ACC112 (cell line): ENCODE results near the gene SYNGAP1.

Source experiments
- H2AFZ ChIP-seq: fragments of 200-600 bp; sonication (generic); one replicate; pipeline ENCODE4 v1.6.0; 2017; ENCODE audit warnings: antibody characterized with exemption, low read length; ENCODE audit not compliant: unreplicated experiment
- H3K27ac ChIP-seq: fragments of 200-600 bp; sonication (generic); 2 replicates; pipeline ENCODE4 v1.5.1; 2014; ENCODE audit warnings: low read depth, mild to moderate bottlenecking, antibody characterized with exemption, low read length, moderate library complexity
- H3K27me3 ChIP-seq: fragments of 200-600 bp; sonication (generic); 2 replicates; pipeline ENCODE4 v1.6.1; 2014; ENCODE audit warnings: mild to moderate bottlenecking, antibody characterized with exemption, low read length, moderate library complexity, mixed read lengths; ENCODE audit not compliant: insufficient read depth
- H3K36me3 ChIP-seq: fragments of 200-600 bp; sonication (generic); 2 replicates; pipeline ENCODE4 v1.6.1; 2016; ENCODE audit warnings: mild to moderate bottlenecking, antibody characterized with exemption, low read length, moderate library complexity, mixed read lengths; ENCODE audit not compliant: insufficient read depth
- H3K4me1 ChIP-seq: fragments of 200-600 bp; sonication (generic); one replicate; pipeline ENCODE4 v1.6.1; 2016; ENCODE audit warnings: low read length, mixed read lengths; ENCODE audit not compliant: insufficient read depth, unreplicated experiment, control insufficient read depth
- H3K4me3 ChIP-seq: fragments of 200-600 bp; sonication (generic); 2 replicates; pipeline ENCODE4 v1.5.1; 2014; ENCODE audit warnings: mild to moderate bottlenecking, low read depth, low read length
- H3K79me2 ChIP-seq: fragments of 200-600 bp; sonication (generic); one replicate; pipeline ENCODE4 v1.6.0; 2016; ENCODE audit warnings: low read length; ENCODE audit not compliant: control insufficient read depth, unreplicated experiment, insufficient read depth

The SYNGAP1 gene

GRCh38 chr6:33442283-33442682 lies 22.4 kb downstream of the SYNGAP1 start:
- peaks cover 20% of the 10 kb centered on the region; the same call in 1 of the 2 replicates for H3K36me3 ChIP-seq
- H3K27ac ChIP-seq, result no peak overlapping the region
- no peaks in the 10 kb centered on the region for H3K4me1 ChIP-seq
- no peak overlapping the region for H3K4me3 ChIP-seq
- no peaks in the 10 kb centered on the region for H3K27me3 ChIP-seq
- H2AFZ ChIP-seq, result no peak overlapping the region
- no peaks in the 10 kb centered on the region for H3K79me2 ChIP-seq

- Histone ChIP-seq H3K27me3 (no peaks in the 10 kb centered on the region), H3K79me2 (no peaks in the 10 kb centered on the region), H3K4me1 (no peaks in the 10 kb centered on the region), H2AFZ (no peak overlapping the region), H3K4me3 (no peak overlapping the region), H3K36me3 (peaks cover 17% of the 10 kb centered on the region; the same call in 1 of the 2 replicates), H3K27ac (no peak overlapping the region)
Measured at GRCh38 chr6:33443025-33443424, 23.2 kb downstream of the SYNGAP1 start.

GRCh38 chr6:33443619-33444504 lies 24.0 kb downstream of the SYNGAP1 start:
- peaks cover 9% of the 10 kb centered on the region; the same call in 1 of the 2 replicates for H3K36me3 ChIP-seq

GRCh38 chr6:33445119-33445603 lies 25.3 kb downstream of the SYNGAP1 start:
- Histone ChIP-seq H3K27me3 (no peaks in the 10 kb centered on the region), H3K4me1 (no peaks in the 10 kb centered on the region), H3K36me3 (peaks cover 7% of the 10 kb centered on the region; the same call in 1 of the 2 replicates), H3K4me3 (no peak overlapping the region), H2AFZ (no peak overlapping the region), H3K79me2 (no peaks in the 10 kb centered on the region), H3K27ac (no peak overlapping the region)

More at GRCh38 chr6:33443619-33444504, 24.0 kb downstream of the SYNGAP1 start:
- no peaks in the 10 kb centered on the region for H3K4me1 ChIP-seq
- no peaks in the 10 kb centered on the region for H3K79me2 ChIP-seq
- no peak overlapping the region for H3K4me3 ChIP-seq
- H2AFZ ChIP-seq, result no peak overlapping the region
- no peaks in the 10 kb centered on the region for H3K27me3 ChIP-seq
- no peak overlapping the region for H3K27ac ChIP-seq

GRCh38 chr6:33446356-33446755 lies 26.5 kb downstream of the SYNGAP1 start:
- Histone ChIP-seq H3K79me2 (no peaks in the 10 kb centered on the region), H3K27me3 (no peaks in the 10 kb centered on the region), H3K27ac (no peak overlapping the region), H3K4me1 (no peaks in the 10 kb centered on the region), H3K36me3 (peaks cover 7% of the 10 kb centered on the region; the same call in 1 of the 2 replicates), H2AFZ (no peak overlapping the region), H3K4me3 (no peak overlapping the region)

- Histone ChIP-seq H3K27me3 (no peaks in the 10 kb centered on the region), H3K4me3 (no peak overlapping the region), H3K4me1 (peaks cover 7% of the 10 kb centered on the region), H2AFZ (no peak overlapping the region), H3K36me3 (peaks cover 7% of the 10 kb centered on the region; the same call in 1 of the 2 replicates), H3K27ac (no peak overlapping the region), H3K79me2 (peaks cover 5% of the 10 kb centered on the region)
Measured at GRCh38 chr6:33450434-33450833, 30.6 kb downstream of the SYNGAP1 start.

GRCh38 chr6:33451606-33452005 lies 31.7 kb downstream of the SYNGAP1 start:
- Histone ChIP-seq H3K79me2 (peaks cover 13% of the 10 kb centered on the region), H3K27ac (no peak overlapping the region), H3K4me1 (peaks cover 8% of the 10 kb centered on the region), H2AFZ (no peak overlapping the region), H3K36me3 (peaks cover 6% of the 10 kb centered on the region; the same call in 1 of the 2 replicates), H3K27me3 (no peaks in the 10 kb centered on the region), H3K4me3 (no peak overlapping the region)

- peaks cover 8% of the 10 kb centered on the region for H3K4me1 ChIP-seq
- no peak overlapping the region for H3K27ac ChIP-seq
- H2AFZ ChIP-seq, result no peak overlapping the region
- H3K36me3 ChIP-seq, result peaks cover 11% of the 10 kb centered on the region; the same call in 1 of the 2 replicates
- peaks cover 13% of the 10 kb centered on the region for H3K79me2 ChIP-seq
- no peaks in the 10 kb centered on the region for H3K27me3 ChIP-seq
- H3K4me3 ChIP-seq, result no peak overlapping the region
Measured at GRCh38 chr6:33452496-33452895, 32.6 kb downstream of the SYNGAP1 start.

GRCh38 chr6:33453393-33454008 lies 33.6 kb downstream of the SYNGAP1 start:
- Histone ChIP-seq H3K4me3 (peak overlapping the region; percentile 88), H3K4me1 (peaks cover 8% of the 10 kb centered on the region), H2AFZ (no peak overlapping the region), H3K27ac (0 out of 2 replicates have a peak overlapping the region, but pooled peaks have one; percentile 9), H3K36me3 (peaks cover 11% of the 10 kb centered on the region; the same call in 1 of the 2 replicates), H3K27me3 (no peaks in the 10 kb centered on the region), H3K79me2 (peaks cover 13% of the 10 kb centered on the region)

GRCh38 chr6:33454009-33454946 lies 34.4 kb downstream of the SYNGAP1 start, which contains the start of gene ZBTB9:
TSS of gene ZBTB9 (plus strand) at chr6:33454576. CDS start at chr6:33455101, 525 bp downstream.
- 0 out of 2 replicates have a peak within 1 kb of the TSS, but pooled peaks have one; percentile 9 for H3K27ac ChIP-seq
- H3K4me1 ChIP-seq, result peaks cover 8% of the 10 kb centered on the region
- no peaks in the 10 kb centered on the region for H3K27me3 ChIP-seq
- H2AFZ ChIP-seq, result peak within 1 kb of the TSS; percentile 16
- peaks cover 13% of the 10 kb centered on the region for H3K79me2 ChIP-seq
- peaks cover 11% of the 10 kb centered on the region; the same call in 1 of the 2 replicates for H3K36me3 ChIP-seq
- H3K4me3 ChIP-seq, result peak within 1 kb of the TSS; percentile 88
